Astrocyte (in vitro differentiated cells and primary cell): ENCODE data around the gene RALGAPA1. TPM values are rescaled to one million over a fixed set of nuclear protein-coding genes. Genes with fewer than 3 reads are reported as not detected.

Source experiments
- DNase-seq: peaks from one replicate; pipeline ENCODE4 v3.0.0-alpha.2; 2010; ENCODE audit warnings: low read depth
- FAIRE-seq: peaks from 2 replicates; lab custom pipeline; 2011; peaks lifted over from hg19 to GRCh38; lab: Jason Lieb, UNC
- H2AFZ ChIP-seq: 2 replicates; pipeline ENCODE4 v1.6.0; 2012; ENCODE audit warnings: low read depth, low read length, inconsistent platforms
- H3K27ac ChIP-seq: 2 replicates; pipeline ENCODE4 v1.5.1; 2011; ENCODE audit warnings: low read depth, low read length, inconsistent platforms
- H3K27me3 ChIP-seq: 2 replicates; pipeline ENCODE4 v1.6.0; 2011; ENCODE audit warnings: low read length, inconsistent platforms; ENCODE audit not compliant: insufficient read depth
- H3K36me3 ChIP-seq: 2 replicates; pipeline ENCODE4 v1.5.1; 2011; ENCODE audit warnings: low read length, inconsistent platforms; ENCODE audit not compliant: insufficient read depth
- H3K4me1 ChIP-seq: 2 replicates; pipeline ENCODE4 v1.5.1; 2011; ENCODE audit warnings: low read length, inconsistent platforms; ENCODE audit not compliant: insufficient read depth
- H3K4me2 ChIP-seq: 2 replicates; pipeline ENCODE4 v1.6.0; 2012; ENCODE audit warnings: low read length, inconsistent platforms
- H3K4me3 ChIP-seq: 2 replicates; pipeline ENCODE4 v1.5.1; 2011; ENCODE audit warnings: low read depth, mild to moderate bottlenecking, low read length, inconsistent platforms; ENCODE audit not compliant: insufficient read depth
- H3K79me2 ChIP-seq: 2 replicates; pipeline ENCODE4 v1.6.0; 2012; ENCODE audit warnings: mild to moderate bottlenecking, low read length, inconsistent platforms; ENCODE audit not compliant: insufficient read depth
- H3K9ac ChIP-seq: 2 replicates; pipeline ENCODE4 v1.6.0; 2012; ENCODE audit warnings: mild to moderate bottlenecking, low read length, inconsistent platforms
- H3K9me3 ChIP-seq: 2 replicates; pipeline ENCODE4 v1.5.1; 2012; ENCODE audit warnings: low read depth, mild to moderate bottlenecking, low read length, inconsistent platforms; ENCODE audit not compliant: insufficient read depth
- H4K20me1 ChIP-seq: 2 replicates; pipeline ENCODE4 v1.6.0; 2012; ENCODE audit warnings: low read length, inconsistent platforms; ENCODE audit not compliant: insufficient read depth
- H3K27ac Mint-ChIP-seq: one replicate; pipeline ENCODE4 v1.8.0; 2021; ENCODE audit warnings: mild to moderate bottlenecking, mixed read lengths; ENCODE audit not compliant: unreplicated experiment
- H3K27me3 Mint-ChIP-seq: one replicate; pipeline ENCODE4 v1.8.0; 2021; ENCODE audit warnings: low read depth, mixed read lengths; ENCODE audit not compliant: unreplicated experiment
- H3K36me3 Mint-ChIP-seq: one replicate; pipeline ENCODE4 v1.8.0; 2021; ENCODE audit warnings: low read depth, mixed read lengths; ENCODE audit not compliant: unreplicated experiment
- H3K4me1 Mint-ChIP-seq: one replicate; pipeline ENCODE4 v1.8.0; 2021; ENCODE audit warnings: low read depth, mixed read lengths; ENCODE audit not compliant: unreplicated experiment
- H3K4me3 Mint-ChIP-seq: one replicate; pipeline ENCODE4 v1.8.0; 2021; ENCODE audit warnings: mild to moderate bottlenecking, moderate library complexity, mixed read lengths; ENCODE audit not compliant: unreplicated experiment
- H3K9me3 Mint-ChIP-seq: one replicate; pipeline ENCODE4 v1.8.0; 2021; ENCODE audit warnings: mild to moderate bottlenecking, mixed read lengths; ENCODE audit not compliant: unreplicated experiment
- CTCF ChIP-seq: IDR thresholded peaks from 2 replicates; pipeline ENCODE4 v1.5.1; 2011; ENCODE audit warnings: low read depth, mild to moderate bottlenecking, inconsistent platforms, low read length, moderate library complexity; ENCODE audit not compliant: insufficient read depth
- EZH2 ChIP-seq: IDR thresholded peaks from 2 replicates; pipeline ENCODE4 v1.6.1; 2012; ENCODE audit warnings: mild to moderate bottlenecking, low read length, inconsistent platforms; ENCODE audit not compliant: insufficient read depth
- total RNA-seq: library from RNA; stranded (reverse); gene quantifications from 2 replicates; pipeline ENCODE4 v1.2.1, GENCODE V29; 2021

RALGAPA1 gene
- total RNA-seq, 1 donor from 2014 or later, result 24.8 TPM

- Histone ChIP-seq H4K20me1 (no peaks in the 10 kb centered on the region), H3K4me2 (no peak overlapping the region), H2AFZ (no peak overlapping the region), H3K27me3 (no peaks in the 10 kb centered on the region), H3K79me2 (no peaks in the 10 kb centered on the region), H3K4me3 (no peak overlapping the region), H3K9me3 (no peaks in the 10 kb centered on the region), H3K9ac (no peak overlapping the region), H3K36me3 (peaks cover 2% of the 10 kb centered on the region), H3K4me1 (no peaks in the 10 kb centered on the region), H3K27ac (no peak overlapping the region)
- no peak for DNase-seq
- no peaks in the 10 kb centered on the region for H3K9me3 Mint-ChIP-seq
- H3K36me3 Mint-ChIP-seq, result no peaks in the 10 kb centered on the region
- TF ChIP-seq CTCF (no peak), EZH2 (no peak)
- no peaks in the 10 kb centered on the region for H3K4me1 Mint-ChIP-seq
- no peak overlapping the region for H3K27ac Mint-ChIP-seq
- no peak overlapping the region for H3K4me3 Mint-ChIP-seq
- FAIRE-seq, result no peak
- H3K27me3 Mint-ChIP-seq, result no peaks in the 10 kb centered on the region
These were observed 49.0 kb downstream of the RALGAPA1 start for GRCh38 chr14:35760143-35760542.

- Histone ChIP-seq H3K4me2 (no peak overlapping the region), H4K20me1 (no peaks in the 10 kb centered on the region), H3K4me3 (no peak overlapping the region), H3K36me3 (peaks cover 2% of the 10 kb centered on the region), H3K4me1 (no peaks in the 10 kb centered on the region), H2AFZ (no peak overlapping the region), H3K27ac (no peak overlapping the region), H3K9me3 (no peaks in the 10 kb centered on the region), H3K9ac (no peak overlapping the region), H3K27me3 (no peaks in the 10 kb centered on the region), H3K79me2 (no peaks in the 10 kb centered on the region)
- FAIRE-seq, result no peak
- TF ChIP-seq EZH2, result no peak
- no peak for TF ChIP-seq CTCF
- H3K27ac Mint-ChIP-seq, result no peak overlapping the region
- no peaks in the 10 kb centered on the region for H3K27me3 Mint-ChIP-seq
- no peak overlapping the region for H3K4me3 Mint-ChIP-seq
- no peaks in the 10 kb centered on the region for H3K9me3 Mint-ChIP-seq
- peaks cover 2% of the 10 kb centered on the region for H3K36me3 Mint-ChIP-seq
- no peaks in the 10 kb centered on the region for H3K4me1 Mint-ChIP-seq
- no peak for DNase-seq
These were observed 50.5 kb downstream of the RALGAPA1 start for GRCh38 chr14:35758523-35759129.

DNA sequence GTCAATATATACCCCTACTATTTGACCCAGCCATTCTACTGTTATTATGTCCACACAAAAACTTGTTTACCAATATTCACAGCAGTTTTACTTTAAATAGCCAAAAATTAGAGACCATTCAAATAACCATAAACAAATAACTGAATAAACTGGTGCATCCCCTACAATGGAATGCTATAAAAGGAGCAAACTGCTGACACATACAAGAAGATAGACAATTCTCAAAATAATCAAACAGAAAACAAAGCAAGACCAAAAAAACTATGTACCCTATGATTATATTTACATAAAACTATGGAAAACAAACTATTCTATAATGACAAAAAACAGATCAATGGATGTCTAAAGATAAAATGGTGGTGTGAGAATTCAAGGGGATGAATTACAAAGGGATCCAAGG is 54.4 kb downstream of the RALGAPA1 start:
- Mint-ChIP-seq H3K27ac (no peak overlapping the region), H3K36me3 (peaks cover 2% of the 10 kb centered on the region), H3K9me3 (no peaks in the 10 kb centered on the region), H3K4me3 (no peak overlapping the region), H3K27me3 (no peaks in the 10 kb centered on the region), H3K4me1 (no peaks in the 10 kb centered on the region)
- DNase-seq (no peak), FAIRE-seq (no peak)
- no peaks in the 10 kb centered on the region for H4K20me1 ChIP-seq
- H3K79me2 ChIP-seq, result no peaks in the 10 kb centered on the region
- H3K9me3 ChIP-seq, result no peaks in the 10 kb centered on the region
- H3K4me1 ChIP-seq, result no peaks in the 10 kb centered on the region
- H2AFZ ChIP-seq, result no peak overlapping the region
- H3K9ac ChIP-seq, result no peak overlapping the region
- no peak overlapping the region for H3K27ac ChIP-seq
- TF ChIP-seq CTCF, result no peak
- no peak for TF ChIP-seq EZH2
- H3K36me3 ChIP-seq, result peaks cover 7% of the 10 kb centered on the region
- H3K4me3 ChIP-seq, result no peak overlapping the region
- no peaks in the 10 kb centered on the region for H3K27me3 ChIP-seq
- H3K4me2 ChIP-seq, result no peak overlapping the region
